ENCODE data around the gene CISH. TPM values are rescaled to one million over a fixed set of nuclear protein-coding genes. Genes with fewer than 3 reads are reported as not detected.

CISH gene
- total and polyA plus RNA-seq, 10 of the 15 experiments (the other 5 are each of a cell fraction or from before 2014, with no cell fraction given) = 0.21 to 4.4 (median 1.8) TPM

DNA sequence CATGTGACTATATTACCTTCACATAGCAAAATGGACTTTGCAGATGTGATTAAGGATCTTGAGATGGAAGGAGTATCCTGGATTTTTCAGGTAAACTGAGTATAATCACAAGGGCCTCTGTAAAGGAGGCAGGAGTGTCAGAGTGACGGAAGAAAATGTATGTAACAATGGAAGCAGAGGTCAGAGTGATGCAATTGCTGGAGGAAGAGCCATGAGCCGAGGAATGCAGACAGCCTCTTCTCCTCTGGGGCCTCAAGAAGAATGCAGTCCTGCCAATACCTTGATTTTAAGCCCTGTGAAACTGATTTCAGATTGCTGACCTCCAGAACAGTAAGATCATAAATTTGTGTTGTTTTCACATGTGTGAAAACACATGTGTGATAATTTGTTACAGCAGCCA, 27.2 kb downstream of the CISH start:
- intact Hi-C loops (cut with micrococcal nuclease; ENCODE audit: unreplicated experiment) (no loop called here), in situ Hi-C loops (cut with MboI) (no loop called here)
- Histone ChIP-seq H3K36me3 (ENCODE audit: control insufficient read depth in 2 of 2, insufficient read depth in 2 of 2, low read length in 1 of 2) (no peaks in the 10 kb centered on the region), H3K4me3 (no peak overlapping the region), H3K9ac (ENCODE audit: control insufficient read depth, insufficient read depth, low read length) (no peak overlapping the region), H3K79me2 (ENCODE audit: control insufficient read depth, insufficient read depth, low read length) (no peaks in the 10 kb centered on the region), H4K20me1 (ENCODE audit: control insufficient read depth, insufficient read depth) (no peaks in the 10 kb centered on the region), H3K9me3 (replicated peaks; ENCODE audit: control insufficient read depth, insufficient read depth, low read length) (no peaks in the 10 kb centered on the region), H2AFZ (ENCODE audit: control insufficient read depth, low read depth, low read length) (no peak overlapping the region), H3K27me3 (replicated peaks in 1 of 2; ENCODE audit: control insufficient read depth in 2 of 2, insufficient read depth in 2 of 2, low read length in 1 of 2) (no peaks in the 10 kb centered on the region), H3K27ac (ENCODE audit: control insufficient read depth, insufficient read depth) (no peak overlapping the region), H3K4me1 (ENCODE audit: control insufficient read depth, insufficient read depth, low read length) (peaks cover 16% of the 10 kb centered on the region), H3K4me2 (ENCODE audit: control insufficient read depth, insufficient read depth) (no peak overlapping the region)
- no peak for ATAC-seq
- ChIA-PET SMC1A (ENCODE audit: uncharacterized antibody, unreplicated experiment) (no interaction called here), RAD21 (ENCODE audit: unreplicated experiment) (no interaction called here), POLR2A (no interaction called here), CTCF (no interaction called here)
- no peak for DNase-seq (ENCODE audit: low read depth, low spot score)
- no peak for TF ChIP-seq SMC3 (IDR thresholded peaks at IDR 0.05; ENCODE audit: borderline replicate concordance, low read length)
- no peak for TF ChIP-seq ZZZ3 (IDR thresholded peaks at IDR 0.05; ENCODE audit: control insufficient read depth, insufficient read length, low read depth)
- TF ChIP-seq ZNF384 (IDR thresholded peaks at IDR 0.05; ENCODE audit: borderline replicate concordance, low read depth, low read length) = no peak
- no peak for TF ChIP-seq ZSCAN29 (IDR thresholded peaks at IDR 0.05)
- TF ChIP-seq SMARCA5 (IDR thresholded peaks at IDR 0.05) = no peak
- no peak for TF ChIP-seq BMI1 (IDR thresholded peaks at IDR 0.05; ENCODE audit: borderline replicate concordance)
- no peak for TF ChIP-seq MXI1 (IDR thresholded peaks at IDR 0.05; ENCODE audit: low read depth, low read length)
- TF ChIP-seq MEF2B (IDR thresholded peaks at IDR 0.05; ENCODE audit: partially characterized antibody, poor library complexity, severe bottlenecking) = no peak
- no peak for TF ChIP-seq CEBPB (IDR thresholded peaks at IDR 0.05; ENCODE audit: borderline replicate concordance in 1 of 2, low read depth in 2 of 2, low read length in 2 of 2)
- TF ChIP-seq NBN (IDR thresholded peaks at IDR 0.05) = no peak
- TF ChIP-seq RCOR1 (conservative IDR thresholded peaks at IDR 0.05; ENCODE audit: low read depth, low read length) = no peak
- TF ChIP-seq KAT2A (conservative IDR thresholded peaks at IDR 0.05; ENCODE audit: control insufficient read depth, low read depth, low read length) = no peak
- TF ChIP-seq NRF1 (conservative IDR thresholded peaks at IDR 0.05; ENCODE audit: low read depth, low read length) = no peak
- no peak for TF ChIP-seq NFYB (IDR thresholded peaks at IDR 0.05; ENCODE audit: insufficient read depth, low read depth, low read length)
- TF ChIP-seq NFXL1 (IDR thresholded peaks at IDR 0.05; ENCODE audit: borderline replicate concordance) = no peak
- no peak for TF ChIP-seq CTCF (IDR thresholded peaks at IDR 0.05 in 2 of 3, conservative IDR thresholded peaks at IDR 0.05 in 1 of 3; ENCODE audit: control insufficient read depth in 2 of 3, extremely low read depth in 1 of 3, insufficient read depth in 1 of 3, low read depth in 3 of 3, low read length in 3 of 3)
- BruUV-seq (replicated peaks) = no TSS peak
- 100% methylated on average over 2 of the region's 2 CpGs for WGBS (ENCODE audit: insufficient coverage, insufficient replicate concordance, low lambda C conversion rate, missing lambda C conversion rate)
- FAIRE-seq = no peak

Measured in GM12878 (cell line).